HL-60/S4 treated with phorbol 12-myristate 13-acetate at 8.2 ng/mL for 4 days and 3 days (cell line): ENCODE results near the gene WIZ.

Experiments used
- in situ Hi-C: fragments of 300-500 bp; cut with MboI; formaldehyde crosslinking; loops from 2 replicates; pipeline ENCODE4 v1.15.0; 2022; ENCODE audit warnings: low sequenced_read_pairs

The WIZ gene

GRCh38 chr19:15466851-15467733, 17.3 kb upstream of the WIZ start:
- in situ Hi-C loops: no loop called here

- in situ Hi-C loops: no loop called here
Measured at GRCh38 chr19:15464394-15465385, 14.9 kb upstream of the WIZ start, which contains the start of gene RASAL3. Gene RASAL3, minus strand, starts transcription at chr19:15464544. Its CDS starts 186 bp downstream, at chr19:15464358.

- in situ Hi-C loops: no loop called here
Measured at GRCh38 chr19:15463861-15464371, 14.2 kb upstream of the WIZ start.

GRCh38 chr19:15461694-15462093, 11.9 kb upstream of the WIZ start:
- in situ Hi-C loops: no loop called here

GRCh38 chr19:15457701-15458484, 8.1 kb upstream of the WIZ start:
- in situ Hi-C loops: no loop called here

GRCh38 chr19:15456871-15457700, 7.3 kb upstream of the WIZ start:
- in situ Hi-C loops: no loop called here

- in situ Hi-C loops: no loop called here
Measured at GRCh38 chr19:15456441-15456840, 6.7 kb upstream of the WIZ start.

GRCh38 chr19:15455996-15456395, 6.2 kb upstream of the WIZ start:
- in situ Hi-C loops: no loop called here

GRCh38 chr19:15453906-15454860, 4.4 kb upstream of the WIZ start:
- in situ Hi-C loops: no loop called here

GRCh38 chr19:15453091-15453578, 3.4 kb upstream of the WIZ start:
- in situ Hi-C loops: no loop called here

- in situ Hi-C loops: no loop called here
Measured at GRCh38 chr19:15452111-15453047, 2.6 kb upstream of the WIZ start.

GRCh38 chr19:15450528-15450890, 753 bp upstream of the WIZ start:
- in situ Hi-C loops: no loop called here

GRCh38 chr19:15448778-15449619, 757 bp downstream of the WIZ start:
- in situ Hi-C loops: no loop called here

- in situ Hi-C loops: no loop called here
Measured at GRCh38 chr19:15448044-15448777, 1.5 kb downstream of the WIZ start.

GRCh38 chr19:15447057-15447456, 2.7 kb downstream of the WIZ start:
- in situ Hi-C loops: no loop called here
